Measurements from ENCODE around the gene HELT. TPM values are rescaled to one million over a fixed set of nuclear protein-coding genes. Genes with fewer than 3 reads are reported as not detected.
"Not testable (repeated sequence)": the region's sequence is repeated elsewhere in the genome, so short reads cannot be mapped to it uniquely, and the experiment has no call there.

HELT gene
- total RNA-seq, 1 donor from 2014 or later: not detected

- no peaks in the 10 kb centered on the region for H3K27me3 ChIP-seq (ENCODE audit: control insufficient read depth, insufficient read depth, low read length)
- TF ChIP-seq CTCF (IDR thresholded peaks at IDR 0.05; ENCODE audit: insufficient read depth, low read length, severe bottlenecking): no peak
- H3K4me3 ChIP-seq (ENCODE audit: low read depth, low read length): no peak overlapping the region
- no peak for DNase-seq (ENCODE audit: low read depth)
- H3K36me3 ChIP-seq (ENCODE audit: control insufficient read depth, insufficient read depth, low read length): no peaks in the 10 kb centered on the region
- FAIRE-seq: no peak
These were observed 29.7 kb upstream of the HELT start for GRCh38 chr4:184988611-184989010.

GRCh38 chr4:184989283-184989682, 29.0 kb upstream of the HELT start:
- not testable (repeated sequence) for FAIRE-seq; H3K27me3 ChIP-seq (ENCODE audit: control insufficient read depth, insufficient read depth, low read length); H3K4me3 ChIP-seq (ENCODE audit: low read depth, low read length); DNase-seq (ENCODE audit: low read depth); H3K36me3 ChIP-seq (ENCODE audit: control insufficient read depth, insufficient read depth, low read length)

GRCh38 chr4:184990131-184990530, 28.2 kb upstream of the HELT start:
- H3K27me3 ChIP-seq (ENCODE audit: control insufficient read depth, insufficient read depth, low read length); DNase-seq (ENCODE audit: low read depth); H3K4me3 ChIP-seq (ENCODE audit: low read depth, low read length); FAIRE-seq; H3K36me3 ChIP-seq (ENCODE audit: control insufficient read depth, insufficient read depth, low read length): not testable (repeated sequence)

GRCh38 chr4:184991860-184992259, 26.4 kb upstream of the HELT start:
- DNase-seq (ENCODE audit: low read depth) (no peak), FAIRE-seq (no peak)
- H3K4me3 ChIP-seq (ENCODE audit: low read depth, low read length): no peak overlapping the region
- no peak for TF ChIP-seq CTCF (IDR thresholded peaks at IDR 0.05; ENCODE audit: insufficient read depth, low read length, severe bottlenecking)
- H3K36me3 ChIP-seq (ENCODE audit: control insufficient read depth, insufficient read depth, low read length): no peaks in the 10 kb centered on the region
- H3K27me3 ChIP-seq (ENCODE audit: control insufficient read depth, insufficient read depth, low read length): peaks cover 2% of the 10 kb centered on the region

GRCh38 chr4:184992422-184992821, 25.9 kb upstream of the HELT start:
- H3K27me3 ChIP-seq (ENCODE audit: control insufficient read depth, insufficient read depth, low read length): peaks cover 2% of the 10 kb centered on the region
- no peaks in the 10 kb centered on the region for H3K36me3 ChIP-seq (ENCODE audit: control insufficient read depth, insufficient read depth, low read length)
- DNase-seq (ENCODE audit: low read depth) (no peak), FAIRE-seq (peak; percentile 18)
- TF ChIP-seq CTCF (IDR thresholded peaks at IDR 0.05; ENCODE audit: insufficient read depth, low read length, severe bottlenecking): no peak
- no peak overlapping the region for H3K4me3 ChIP-seq (ENCODE audit: low read depth, low read length)

GRCh38 chr4:184993247-184993646, 25.0 kb upstream of the HELT start:
- Histone ChIP-seq H3K27me3 (ENCODE audit: control insufficient read depth, insufficient read depth, low read length) (peaks cover 2% of the 10 kb centered on the region), H3K36me3 (ENCODE audit: control insufficient read depth, insufficient read depth, low read length) (no peaks in the 10 kb centered on the region), H3K4me3 (ENCODE audit: low read depth, low read length) (no peak overlapping the region)
- no peak for FAIRE-seq
- no peak for TF ChIP-seq CTCF (IDR thresholded peaks at IDR 0.05; ENCODE audit: insufficient read depth, low read length, severe bottlenecking)
- DNase-seq (ENCODE audit: low read depth): no peak

GRCh38 chr4:184994010-184994622, 24.2 kb upstream of the HELT start:
- no peak overlapping the region for H3K4me3 ChIP-seq (ENCODE audit: low read depth, low read length)
- DNase-seq (ENCODE audit: low read depth) (no peak), FAIRE-seq (peak; percentile 92)
- TF ChIP-seq CTCF (IDR thresholded peaks at IDR 0.05; ENCODE audit: insufficient read depth, low read length, severe bottlenecking): no peak
- H3K27me3 ChIP-seq (ENCODE audit: control insufficient read depth, insufficient read depth, low read length): peaks cover 2% of the 10 kb centered on the region
- H3K36me3 ChIP-seq (ENCODE audit: control insufficient read depth, insufficient read depth, low read length): no peaks in the 10 kb centered on the region
